HG02973 (cell line): Measurements from ENCODE around the gene UGT1A10.
"Not testable (repeated sequence)": the region's sequence is repeated elsewhere in the genome, so short reads cannot be mapped to it uniquely, and the experiment has no call there.

Experiments used
- ATAC-seq: cut with Tn5 transposase; IDR thresholded peaks from one replicate; pipeline ENCODE4 v1.9.1; 2021; ENCODE audit warnings: moderate library complexity; ENCODE audit not compliant: unreplicated experiment

Gene UGT1A10

GRCh38 chr2:233636306-233636705 lies at the start of gene UGT1A10:
UGT1A10 (plus strand) TSS chr2:233636448; CDS start chr2:233636523, 75 bp downstream.
- not testable (repeated sequence) for ATAC-seq

DNA sequence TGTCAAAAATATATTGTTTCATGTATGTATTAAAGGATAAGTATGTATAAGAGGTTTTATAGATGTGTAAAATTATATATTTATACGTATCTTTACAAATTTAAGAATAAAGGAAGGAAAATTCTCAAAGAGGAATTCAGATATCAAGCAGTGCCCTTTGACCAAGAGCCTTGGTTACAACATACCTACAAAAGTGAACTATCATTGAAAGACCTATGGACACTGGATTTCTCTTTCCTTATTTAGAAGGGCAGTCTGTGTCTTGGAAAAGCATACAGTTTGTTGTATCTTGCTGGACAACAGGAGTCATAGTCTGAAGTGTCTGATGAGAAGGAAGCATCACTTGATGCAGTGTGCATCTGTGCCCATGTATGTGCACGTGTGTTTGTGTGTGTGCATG lies 47.8 kb upstream of the UGT1A10 start:
- ATAC-seq: no peak

DNA sequence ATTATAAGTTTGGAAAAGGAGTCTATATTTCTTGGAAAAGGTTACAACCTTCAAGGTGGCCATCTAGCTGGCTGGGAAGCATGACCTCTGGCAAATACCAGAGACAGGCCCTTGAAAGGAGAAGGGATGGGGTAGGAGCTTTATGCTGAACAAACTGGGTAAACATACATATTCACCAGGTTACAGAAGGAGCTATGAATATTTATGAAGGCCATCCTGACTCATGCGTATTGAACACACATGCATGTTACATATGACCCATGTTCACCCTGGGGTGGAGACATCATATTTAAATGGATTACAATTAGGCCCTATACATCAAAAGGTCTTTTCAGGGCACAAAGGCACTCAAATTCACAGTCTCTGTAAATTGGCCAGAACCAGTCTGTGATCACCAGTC lies 43.5 kb upstream of the UGT1A10 start:
- ATAC-seq: not testable (repeated sequence)

DNA sequence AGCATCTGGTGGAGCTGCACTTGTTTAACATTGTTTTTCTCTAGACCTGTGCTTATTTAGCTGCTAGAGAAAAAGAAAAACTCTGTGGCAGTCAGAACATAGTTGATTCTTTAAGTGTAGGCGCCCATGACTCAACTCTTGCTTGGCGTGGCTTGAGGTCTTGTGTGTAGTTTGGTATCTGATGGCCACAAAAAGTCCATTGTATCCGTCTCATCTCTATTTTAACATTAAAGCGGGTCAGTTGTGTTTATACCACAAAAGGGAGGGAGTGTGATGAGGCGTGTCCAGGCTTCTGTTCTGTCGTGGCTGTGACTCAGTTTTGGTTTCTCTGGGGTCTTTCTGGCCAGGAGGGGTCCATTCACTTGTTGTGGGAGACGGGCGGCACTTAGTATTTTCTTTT lies 43.0 kb upstream of the UGT1A10 start:
- no peak for ATAC-seq

DNA sequence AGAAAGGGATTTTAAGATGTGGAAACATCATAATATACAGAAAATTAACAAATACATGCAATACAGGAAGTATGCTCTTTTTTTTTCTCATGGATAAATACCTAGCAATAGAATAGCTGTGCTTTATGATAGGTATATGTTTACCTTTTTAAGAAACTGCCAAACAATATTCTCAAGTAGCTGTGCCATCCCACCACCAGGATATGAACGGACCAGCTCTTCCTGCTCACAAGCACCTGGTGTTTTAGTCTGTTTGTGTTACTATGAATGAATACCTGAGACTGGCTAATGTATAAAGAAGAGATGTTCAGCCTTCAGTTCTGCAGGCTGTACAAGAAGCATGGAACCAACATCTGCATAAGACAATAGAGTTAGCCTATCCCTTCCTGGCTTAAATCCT lies 38.7 kb upstream of the UGT1A10 start:
- ATAC-seq: no peak

GRCh38 chr2:233598952-233599351 lies 37.3 kb upstream of the UGT1A10 start:
- ATAC-seq: no peak

GRCh38 chr2:233600386-233600785 lies 35.9 kb upstream of the UGT1A10 start:
- no peak for ATAC-seq

- no peak for ATAC-seq
Measured at GRCh38 chr2:233602076-233602475, 34.2 kb upstream of the UGT1A10 start.

- no peak for ATAC-seq
Measured at GRCh38 chr2:233603520-233603919, 32.7 kb upstream of the UGT1A10 start.

- ATAC-seq: no peak
Measured at GRCh38 chr2:233604826-233605225, 31.4 kb upstream of the UGT1A10 start.

DNA sequence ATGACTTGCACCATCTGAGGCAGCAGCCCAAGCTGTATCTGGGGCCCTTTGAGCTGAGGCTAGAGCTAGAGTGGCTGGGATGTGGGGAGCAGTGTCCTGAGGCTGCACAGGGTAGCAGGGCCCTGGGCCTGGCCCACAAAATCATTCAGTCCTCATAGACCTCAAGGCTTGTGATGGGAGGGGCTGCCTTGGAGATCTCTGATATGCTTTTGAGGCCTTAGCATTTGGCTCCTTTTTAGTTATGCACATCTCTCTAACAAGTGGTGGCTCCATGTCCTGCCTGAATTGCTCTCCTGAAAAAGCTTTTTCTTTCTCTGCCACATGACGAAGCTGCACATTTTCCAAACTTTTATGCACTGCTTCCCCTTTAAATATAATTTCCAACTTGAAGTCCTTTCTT lies 30.6 kb upstream of the UGT1A10 start:
- no peak for ATAC-seq

DNA sequence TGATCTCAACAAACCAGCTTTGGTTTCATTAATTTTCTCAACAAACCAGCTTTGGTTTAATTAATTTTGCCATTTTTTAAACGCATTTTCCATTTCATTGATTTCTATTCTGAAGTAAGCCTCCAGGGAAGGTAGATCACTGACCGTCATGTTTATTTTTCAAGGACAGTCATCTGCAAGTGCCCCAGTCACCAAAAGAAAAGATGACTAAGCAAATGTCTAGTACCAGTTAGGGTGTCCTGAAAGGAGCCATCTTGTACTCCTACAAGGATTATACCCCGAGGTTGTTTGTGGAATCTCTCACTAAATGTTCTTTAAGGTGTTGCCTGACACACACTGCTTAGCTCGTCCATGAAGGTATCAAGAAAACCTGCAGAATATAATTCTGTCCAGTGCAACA lies 25.0 kb upstream of the UGT1A10 start:
- ATAC-seq: no peak

- ATAC-seq: not testable (repeated sequence)
Measured at GRCh38 chr2:233617476-233617875, 18.8 kb upstream of the UGT1A10 start, which contains the start of gene UGT1A8. UGT1A8 (plus strand) TSS chr2:233617633; CDS start chr2:233617708, 75 bp downstream.

DNA sequence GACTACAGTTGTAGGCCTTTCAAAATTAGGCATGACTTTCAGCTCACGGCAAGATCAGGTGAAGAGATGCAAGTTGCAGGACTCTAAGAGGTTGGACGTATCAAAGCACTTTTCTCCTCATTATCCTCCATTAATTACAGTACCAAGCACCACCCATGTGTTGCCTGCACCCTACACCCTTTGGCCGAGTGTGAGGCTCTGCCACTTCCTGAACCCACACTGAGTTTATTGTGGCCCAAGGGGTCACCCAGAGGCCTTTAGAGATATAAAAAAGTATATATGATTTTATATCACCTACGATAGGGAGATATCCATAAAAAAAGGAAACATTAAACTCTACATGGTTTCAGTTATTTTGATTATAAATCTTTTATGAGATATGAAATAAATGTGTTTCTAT lies 16.0 kb upstream of the UGT1A10 start:
- no peak for ATAC-seq

DNA sequence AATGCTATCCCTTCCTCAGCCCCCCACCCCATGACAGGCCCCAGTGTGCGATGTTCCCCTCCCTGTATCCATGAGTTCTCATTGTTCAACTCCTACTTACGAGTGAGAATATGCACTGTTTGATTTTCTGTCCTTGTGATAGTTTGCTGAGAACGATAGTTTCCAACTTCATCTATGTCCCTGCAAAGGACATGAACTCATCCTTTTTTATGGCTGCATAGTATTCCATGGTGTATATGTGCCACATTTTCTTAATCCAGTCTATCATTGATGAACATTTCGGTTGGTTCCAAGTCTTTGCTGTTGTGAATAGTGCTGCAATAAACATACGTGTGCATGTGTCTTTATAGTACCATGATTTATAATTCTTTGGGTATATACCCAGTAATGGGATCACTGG lies 14.4 kb upstream of the UGT1A10 start:
- ATAC-seq: not testable (repeated sequence)

DNA sequence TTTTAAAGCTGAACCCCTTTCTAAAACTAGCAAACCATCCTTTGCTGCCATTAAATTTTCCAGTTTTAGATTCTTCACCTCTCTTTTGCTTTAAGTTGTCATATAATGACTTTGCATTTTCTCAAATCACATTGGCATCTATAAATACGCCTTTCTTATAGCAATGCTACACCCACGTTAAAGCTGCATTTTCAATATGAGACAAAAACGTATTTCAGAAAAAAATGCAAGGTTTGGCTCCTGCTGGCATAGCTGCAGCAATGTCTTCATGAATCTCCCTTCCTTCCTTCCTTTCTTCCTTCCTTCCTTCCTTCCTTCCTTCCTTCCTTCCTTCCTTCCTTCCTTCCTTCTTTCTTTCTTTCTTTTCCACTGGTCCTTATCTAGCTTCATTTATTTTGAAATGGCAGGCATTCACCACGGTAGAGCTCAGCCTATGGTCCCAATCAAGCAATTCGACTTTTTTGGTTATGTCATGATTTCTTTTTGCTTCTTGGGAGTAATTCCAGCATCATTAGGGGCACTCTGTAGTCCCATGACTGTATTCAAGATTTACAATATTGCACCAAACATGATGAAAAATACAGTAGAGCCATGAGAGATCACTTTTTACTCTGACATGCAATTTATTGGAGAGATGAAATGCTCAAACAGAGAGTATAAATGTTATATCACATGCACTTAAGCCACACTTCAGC lies 8.8 kb upstream of the UGT1A10 start:
- no peak for ATAC-seq

GRCh38 chr2:233638836-233639235 lies 2.6 kb downstream of the UGT1A10 start:
- ATAC-seq: no peak

DNA sequence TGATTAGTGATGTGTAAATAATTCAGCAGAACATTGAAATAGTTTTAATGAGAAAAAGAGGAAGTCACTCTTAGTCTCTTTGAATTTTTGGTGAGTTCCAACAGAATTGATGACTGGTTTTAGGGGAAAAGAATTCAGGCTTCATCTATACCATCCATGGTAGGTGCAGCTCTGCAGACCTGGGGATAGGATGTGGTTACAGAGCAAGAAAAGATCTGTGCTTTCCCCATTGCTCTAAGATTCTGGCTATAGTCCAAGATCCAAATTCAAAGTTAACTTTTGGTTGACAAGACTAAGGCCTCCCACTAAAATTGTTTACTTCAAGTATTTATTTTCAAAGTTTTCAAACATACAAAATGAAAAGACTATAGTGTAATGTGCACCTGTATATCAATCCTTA lies 3.6 kb downstream of the UGT1A10 start:
- no peak for ATAC-seq

DNA sequence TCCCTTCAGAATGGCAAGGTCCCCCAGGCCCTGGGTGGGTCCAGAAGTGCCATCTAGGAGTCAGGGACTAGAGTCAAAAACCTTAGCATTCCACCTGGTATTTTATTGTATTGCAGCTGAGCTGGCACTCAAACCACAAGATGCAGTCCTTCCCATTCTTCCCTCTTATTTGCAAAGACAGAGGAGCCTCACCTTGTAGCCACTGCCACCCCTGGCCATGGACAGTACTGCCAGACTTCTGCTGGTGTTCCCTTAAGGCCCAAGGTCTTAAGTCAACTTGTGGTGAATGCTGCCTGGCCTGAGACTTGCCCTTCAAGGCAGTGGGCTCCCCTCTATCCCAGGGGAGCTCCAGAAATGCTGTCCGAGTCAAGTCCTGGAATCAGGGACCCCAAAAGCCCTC lies 6.9 kb downstream of the UGT1A10 start:
- no peak for ATAC-seq

GRCh38 chr2:233646033-233646432 lies 9.8 kb downstream of the UGT1A10 start:
- not testable (repeated sequence) for ATAC-seq

- ATAC-seq: no peak
Measured at GRCh38 chr2:233650981-233651380, 14.7 kb downstream of the UGT1A10 start.

GRCh38 chr2:233651430-233651829 lies 15.2 kb downstream of the UGT1A10 start:
- ATAC-seq: no peak

DNA sequence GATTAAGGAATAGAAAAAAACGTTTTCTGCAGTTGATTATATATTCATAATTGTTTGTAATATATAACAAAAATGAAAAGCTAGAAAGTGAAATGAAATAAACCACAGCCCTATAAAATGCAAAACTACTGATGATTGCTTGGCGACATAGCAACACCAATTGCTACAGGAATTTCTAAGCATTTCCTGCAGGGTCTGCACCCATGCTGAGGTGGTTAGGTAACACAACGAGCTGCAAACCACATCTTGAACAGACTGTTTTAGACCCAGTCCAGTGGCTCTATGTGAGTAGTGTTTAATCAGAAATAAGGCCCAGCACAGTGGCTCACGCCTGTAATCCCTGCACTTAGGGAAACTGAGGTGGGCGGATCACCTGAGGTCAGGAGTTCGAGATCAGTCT lies 18.3 kb downstream of the UGT1A10 start:
- ATAC-seq: no peak
